ENCODE data around the gene MB.

The MB gene

GRCh38 chr22:35592418-35592967, 24.6 kb downstream of the MB start:
- DNase-seq: no peak

GRCh38 chr22:35591714-35592417, 25.3 kb downstream of the MB start:
- no peak for DNase-seq

GRCh38 chr22:35590634-35591295, 26.4 kb downstream of the MB start:
- DNase-seq: no peak

GRCh38 chr22:35589756-35590093, 27.4 kb downstream of the MB start:
- DNase-seq: no peak

- DNase-seq: no peak
These were observed 27.9 kb downstream of the MB start for GRCh38 chr22:35589071-35589755.

GRCh38 chr22:35587896-35588295, 29.2 kb downstream of the MB start:
- no peak for DNase-seq

- no peak for DNase-seq
These were observed 29.7 kb downstream of the MB start for GRCh38 chr22:35587447-35587870.

- DNase-seq: no peak
These were observed 30.4 kb downstream of the MB start for GRCh38 chr22:35586771-35587170.

GRCh38 chr22:35582861-35583670, 34.1 kb downstream of the MB start:
- DNase-seq: peak; percentile 43

GRCh38 chr22:35582218-35582860, 34.8 kb downstream of the MB start:
- DNase-seq: no peak

- no peak for DNase-seq
These were observed 36.1 kb downstream of the MB start for GRCh38 chr22:35581023-35581413.

GRCh38 chr22:35580351-35581022, 36.6 kb downstream of the MB start:
- DNase-seq: no peak

GRCh38 chr22:35578836-35579575, 38.1 kb downstream of the MB start:
- no peak for DNase-seq

GRCh38 chr22:35577799-35578659, 39.1 kb downstream of the MB start:
- DNase-seq: no peak

- DNase-seq: no peak
These were observed 40.5 kb downstream of the MB start for GRCh38 chr22:35576671-35577070.

GRCh38 chr22:35575116-35575748, 41.9 kb downstream of the MB start:
- DNase-seq: no peak

- DNase-seq: no peak
These were observed 44.6 kb downstream of the MB start for GRCh38 chr22:35572556-35572955.

GRCh38 chr22:35570686-35571194, 46.4 kb downstream of the MB start:
- DNase-seq: no peak

GRCh38 chr22:35569916-35570315, 47.2 kb downstream of the MB start:
- DNase-seq: no peak
